Measurements from ENCODE around the gene SLC7A14. TPM values are rescaled to one million over a fixed set of nuclear protein-coding genes. Genes with fewer than 3 reads are reported as not detected.

The SLC7A14 gene
- total and polyA plus RNA-seq, 2 of the 13 experiments (the other 11 are each of a cell fraction or from before 2014, with no cell fraction given), result not detected

DNA sequence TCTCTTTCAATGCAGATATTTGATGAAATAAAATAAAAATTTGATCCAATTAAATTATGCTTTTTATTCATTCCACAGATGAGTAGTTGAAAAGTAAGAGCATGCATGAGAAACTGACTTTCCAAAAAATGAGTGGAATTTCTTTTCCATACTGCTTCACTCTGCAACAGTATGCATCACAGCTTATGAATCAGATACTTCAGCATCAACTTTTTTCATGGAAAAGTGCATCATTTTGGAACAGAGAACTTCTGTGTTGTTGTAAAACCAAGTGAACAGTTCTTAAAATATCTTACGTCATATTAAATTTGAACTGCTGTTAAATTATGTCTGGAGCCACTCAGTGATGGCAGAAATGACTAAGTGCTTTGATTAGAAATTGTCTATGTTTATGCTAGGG is 16.7 kb upstream of the SLC7A14 start:
- in situ Hi-C loops (cut with HindIII; ENCODE audit: extremely low pct_ligation_motif_present, low pct_unique_long_range_greater_than_20kb) (no loop called here), intact Hi-C loops (cut with micrococcal nuclease; ENCODE audit: unreplicated experiment) (no loop called here)
- ATAC-seq, result no peak
- Histone ChIP-seq H3K36me3 (replicated peaks in 1 of 2; ENCODE audit: control insufficient read depth in 1 of 2, insufficient read depth in 2 of 2, low read length in 2 of 2) (no peaks in the 10 kb centered on the region), H4K20me1 (ENCODE audit: insufficient read depth, low read length) (no peaks in the 10 kb centered on the region), H3K9ac (ENCODE audit: insufficient read depth, low read depth, low read length) (no peak overlapping the region), H2AFZ (ENCODE audit: low read length) (no peak overlapping the region), H3K27ac (ENCODE audit: extremely low read length, insufficient read depth, low read length) (no peak overlapping the region), H3K79me2 (ENCODE audit: insufficient read depth, low read length) (no peaks in the 10 kb centered on the region), H3K9me3 (ENCODE audit: low read length) (no peaks in the 10 kb centered on the region), H3K4me1 (ENCODE audit: insufficient read depth, low read length) (peaks cover 15% of the 10 kb centered on the region), H3K27me3 (ENCODE audit: control insufficient read depth in 1 of 2, insufficient read depth in 2 of 2, low read length in 2 of 2) (no peaks in the 10 kb centered on the region), H3K4me3 (replicated peaks in 1 of 3; ENCODE audit: insufficient read depth in 1 of 3, low read depth in 2 of 3, low read length in 3 of 3) (no peak overlapping the region), H3K4me2 (ENCODE audit: low read depth, low read length) (no peak overlapping the region)
- no TSS peak for BruUV-seq (replicated peaks)
- 91% methylated on average over 1 of the region's 1 CpG for WGBS (ENCODE audit: low lambda C conversion rate)
- no peak for DNase-seq (ENCODE audit: low spot score)
- CTCF ChIA-PET (ENCODE audit: low intra/inter-chr PET ratio, low total read pairs), result no interaction called here
- TF ChIP-seq MBD4 (IDR thresholded peaks at IDR 0.05; ENCODE audit: borderline replicate concordance, low read length) (no peak), GABPA (IDR thresholded peaks at IDR 0.05; ENCODE audit: low read depth, low read length) (no peak), GABPA (CRISPR knock-in tag; IDR thresholded peaks at IDR 0.05; ENCODE audit: low read depth) (no peak), ZNF441 (CRISPR knock-in tag; IDR thresholded peaks at IDR 0.05; ENCODE audit: borderline replicate concordance) (no peak), ZNF329 (CRISPR knock-in tag; IDR thresholded peaks at IDR 0.05; ENCODE audit: low read depth) (no peak), ZNF768 (CRISPR knock-in tag; IDR thresholded peaks at IDR 0.05) (no peak)
- TF ChIP-seq, protein P1, sequence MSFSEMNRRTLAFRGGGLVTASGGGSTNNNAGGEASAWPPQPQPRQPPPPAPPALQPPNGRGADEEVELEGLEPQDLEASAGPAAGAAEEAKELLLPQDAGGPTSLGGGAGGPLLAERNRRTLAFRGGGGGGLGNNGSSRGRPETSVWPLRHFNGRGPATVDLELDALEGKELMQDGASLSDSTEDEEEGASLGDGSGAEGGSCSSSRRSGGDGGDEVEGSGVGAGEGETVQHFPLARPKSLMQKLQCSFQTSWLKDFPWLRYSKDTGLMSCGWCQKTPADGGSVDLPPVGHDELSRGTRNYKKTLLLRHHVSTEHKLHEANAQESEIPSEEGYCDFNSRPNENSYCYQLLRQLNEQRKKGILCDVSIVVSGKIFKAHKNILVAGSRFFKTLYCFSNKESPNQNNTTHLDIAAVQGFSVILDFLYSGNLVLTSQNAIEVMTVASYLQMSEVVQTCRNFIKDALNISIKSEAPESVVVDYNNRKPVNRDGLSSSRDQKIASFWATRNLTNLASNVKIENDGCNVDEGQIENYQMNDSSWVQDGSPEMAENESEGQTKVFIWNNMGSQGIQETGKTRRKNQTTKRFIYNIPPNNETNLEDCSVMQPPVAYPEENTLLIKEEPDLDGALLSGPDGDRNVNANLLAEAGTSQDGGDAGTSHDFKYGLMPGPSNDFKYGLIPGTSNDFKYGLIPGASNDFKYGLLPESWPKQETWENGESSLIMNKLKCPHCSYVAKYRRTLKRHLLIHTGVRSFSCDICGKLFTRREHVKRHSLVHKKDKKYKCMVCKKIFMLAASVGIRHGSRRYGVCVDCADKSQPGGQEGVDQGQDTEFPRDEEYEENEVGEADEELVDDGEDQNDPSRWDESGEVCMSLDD (CRISPR knock-in tag; IDR thresholded peaks at IDR 0.05; ENCODE audit: borderline replicate concordance), result no peak
- POLR2A ChIA-PET, result no interaction called here
- FAIRE-seq, result no peak
